GM23338 (cell line): ENCODE results near the gene PLSCR4. TPM values are rescaled to one million over a fixed set of nuclear protein-coding genes. Genes with fewer than 3 reads are reported as not detected.
A peak's percentile ranks its signal among the peaks of the same experiment; 100 is the strongest.

ENCODE experiments used
- ATAC-seq: fragments of 200-7000 bp; cut with Tn5 transposase; 3 replicates; pipeline ENCODE4 v1.9.1; 2020
- DNase-seq: peaks from one replicate; pipeline ENCODE4 v3.0.0-alpha.2; 2015; ENCODE audit warnings: low spot score
- H2AFZ ChIP-seq: fragments of 200-600 bp; sonication (generic); 2 replicates; pipeline ENCODE4 v1.8.0; 2016; ENCODE audit warnings: antibody characterized with exemption, mild to moderate bottlenecking, moderate library complexity
- H3F3A ChIP-seq: fragments of 200-600 bp; sonication (generic); replicated peaks from 2 replicates; pipeline ENCODE4 v1.8.0; 2017; ENCODE audit warnings: antibody characterized with exemption, mixed run types, low read depth
- H3K27ac ChIP-seq: fragments of 200-600 bp; sonication (generic); 2 replicates; pipeline ENCODE4 v1.6.1; 2016; ENCODE audit warnings: low read depth
- H3K27me3 ChIP-seq: fragments of 200-600 bp; sonication (generic); 2 replicates; pipeline ENCODE4 v1.8.0; 2016; ENCODE audit warnings: mild to moderate bottlenecking, mixed run types, moderate library complexity; ENCODE audit not compliant: insufficient read depth
- H3K36me3 ChIP-seq: fragments of 200-600 bp; sonication (generic); 2 replicates; pipeline ENCODE4 v1.8.0; 2016; ENCODE audit warnings: mild to moderate bottlenecking; ENCODE audit not compliant: insufficient read depth
- H3K4me1 ChIP-seq: fragments of 200-600 bp; sonication (generic); 2 replicates; pipeline ENCODE4 v1.8.0; 2016; ENCODE audit warnings: mild to moderate bottlenecking, moderate library complexity; ENCODE audit not compliant: insufficient read depth
- H3K4me2 ChIP-seq: fragments of 200-600 bp; sonication (generic); 2 replicates; pipeline ENCODE4 v1.7.1; 2017; ENCODE audit warnings: mixed run types
- H3K4me3 ChIP-seq: fragments of 200-600 bp; sonication (generic); 2 replicates; pipeline ENCODE4 v1.6.1; 2016; ENCODE audit warnings: mixed run types
- H3K79me2 ChIP-seq: fragments of 200-600 bp; sonication (generic); replicated peaks from 2 replicates; pipeline ENCODE4 v1.8.0; 2017; ENCODE audit warnings: mild to moderate bottlenecking; ENCODE audit not compliant: insufficient read depth
- H3K9me2 ChIP-seq: fragments of 200-600 bp; sonication (generic); 2 replicates; pipeline ENCODE4 v1.8.0; 2017; ENCODE audit not compliant: insufficient read depth
- H4K20me1 ChIP-seq: fragments of 200-600 bp; sonication (generic); replicated peaks from 2 replicates; pipeline ENCODE4 v1.8.0; 2017; ENCODE audit warnings: mild to moderate bottlenecking; ENCODE audit not compliant: insufficient read depth
- H3K27ac Mint-ChIP-seq: 2 replicates; pipeline ENCODE4 v1.8.0; 2020; ENCODE audit warnings: inconsistent platforms, mild to moderate bottlenecking, moderate library complexity, mixed read lengths
- H3K27me3 Mint-ChIP-seq: 3 replicates; pipeline ENCODE4 v1.8.0; 2022; ENCODE audit warnings: low read depth, mild to moderate bottlenecking, moderate library complexity, mixed read lengths, inconsistent platforms; ENCODE audit not compliant: insufficient read depth, poor library complexity
- H3K36me3 Mint-ChIP-seq: 3 replicates; pipeline ENCODE4 v1.8.0; 2021; ENCODE audit warnings: low read depth, mild to moderate bottlenecking, inconsistent platforms, moderate library complexity, mixed read lengths
- H3K4me1 Mint-ChIP-seq: 3 replicates; pipeline ENCODE4 v1.8.0; 2020; ENCODE audit warnings: mild to moderate bottlenecking, inconsistent platforms, mixed read lengths
- H3K4me3 Mint-ChIP-seq: 3 replicates; pipeline ENCODE4 v1.8.0; 2021; ENCODE audit warnings: moderate library complexity, mild to moderate bottlenecking, inconsistent platforms, mixed read lengths
- H3K9me3 Mint-ChIP-seq: 3 replicates; pipeline ENCODE4 v1.8.0; 2020; ENCODE audit warnings: moderate library complexity, mild to moderate bottlenecking, inconsistent platforms, mixed read lengths
- CTCF ChIP-seq, 2 experiments: fragments of 200-600 bp in 1 of 2; sonication (generic) in 1 of 2; conservative IDR thresholded peaks; 2 replicates each; pipeline versions ENCODE4 v1.5.1 to v1.6.1; 2016 to 2017; ENCODE audit warnings: antibody characterized with exemption in 2 of 2, low read depth in 2 of 2, mild to moderate bottlenecking in 2 of 2, moderate library complexity in 1 of 2
- JUNB ChIP-seq: IDR thresholded peaks from one replicate; pipeline ENCODE4 v1.6.1; 2016; ENCODE audit warnings: antibody characterized with exemption; ENCODE audit not compliant: unreplicated experiment
- POLR2AphosphoS5 ChIP-seq: IDR thresholded peaks from 2 replicates; pipeline ENCODE4 v1.6.1; 2016; ENCODE audit warnings: antibody characterized with exemption, low read depth
- polyA plus RNA-seq: library from polyadenylated mRNA; unstranded; fragments of >200 nt; fragmentation: Nextera tagmentation; extraction: Ambion mirVana; gene quantifications from 2 replicates; pipeline ENCODE4 v1.2.1, GENCODE V29; 2016
- total RNA-seq: library from RNA; depleted of rRNA; stranded (reverse); fragments of >200 nt; shearing (Covaris generic); gene quantifications from 2 replicates; pipeline ENCODE4 v1.2.3, GENCODE V29; 2014; rRNA removed

Gene PLSCR4
- total and polyA plus RNA-seq, 2 experiments from 2014 or later = 1.4 to 5.2 TPM

GRCh38 chr3:146142757-146143156 lies 108.1 kb downstream of the PLSCR4 start:
- peak; percentile 30 for DNase-seq
- Histone ChIP-seq H3K4me3 (no peak overlapping the region), H3K9me2 (no peaks in the 10 kb centered on the region), H3F3A (no peaks in the 10 kb centered on the region), H4K20me1 (no peaks in the 10 kb centered on the region), H3K27me3 (no peaks in the 10 kb centered on the region), H3K36me3 (no peaks in the 10 kb centered on the region), H3K4me2 (no peak overlapping the region), H3K27ac (no peak overlapping the region), H3K79me2 (peaks cover 72% of the 10 kb centered on the region), H2AFZ (no peak overlapping the region), H3K4me1 (peaks cover 9% of the 10 kb centered on the region; the same call in 1 of the 2 replicates)
- Mint-ChIP-seq H3K9me3 (no peaks in the 10 kb centered on the region), H3K36me3 (0 out of 3 replicates have a peak, but pooled peaks cover 1% of the 10 kb centered on the region), H3K27ac (no peak overlapping the region), H3K27me3 (no peaks in the 10 kb centered on the region), H3K4me1 (peaks cover 9% of the 10 kb centered on the region), H3K4me3 (no peak overlapping the region)
- ATAC-seq = peak; percentile 70
- TF ChIP-seq POLR2AphosphoS5 (no peak), CTCF (conservative IDR thresholded peaks at IDR 0.05; ENCODE audit: low read depth in 2 of 2) (no peak), JUNB (no peak)

Other genes with a start within 250 kb of the PLSCR4 start
- gene PLOD2, start 89.9 kb downstream of the PLSCR4 start, total RNA-seq = 30.5 and 31.7 TPM in 2 replicates
- gene PLOD2, start 89.9 kb downstream of the PLSCR4 start, polyA plus RNA-seq = 19.3 and 26.7 TPM in 2 replicates
- not detected in 2 replicates for gene PLSCR2, start 218.5 kb upstream of the PLSCR4 start, total RNA-seq
- gene PLSCR2, start 218.5 kb upstream of the PLSCR4 start, polyA plus RNA-seq = 0.55 TPM in 1 of 2 replicates, not detected in the other